ENCODE results near the gene CD300LD.

- TF ChIP-seq GATA3 (IDR thresholded peaks at IDR 0.05; ENCODE audit: low read depth, low read length) (no peak), GATA2 (IDR thresholded peaks at IDR 0.05; ENCODE audit: low read depth, low read length) (no peak)
Measured at GRCh38 chr17:74532115-74532514, 60.0 kb downstream of the CD300LD start.

Measured in SH-SY5Y (cell line).